HCEC 1CT (cell line): ENCODE data around the gene CWH43.
A peak's percentile ranks its signal among the peaks of the same experiment; 100 is the strongest.
"Not testable (repeated sequence)": the region's sequence is repeated elsewhere in the genome, so short reads cannot be mapped to it uniquely, and the experiment has no call there.

Experiments
- DNase-seq: peaks from one replicate; pipeline ENCODE4 v3.0.0-alpha.2; 2017

The CWH43 gene

DNA sequence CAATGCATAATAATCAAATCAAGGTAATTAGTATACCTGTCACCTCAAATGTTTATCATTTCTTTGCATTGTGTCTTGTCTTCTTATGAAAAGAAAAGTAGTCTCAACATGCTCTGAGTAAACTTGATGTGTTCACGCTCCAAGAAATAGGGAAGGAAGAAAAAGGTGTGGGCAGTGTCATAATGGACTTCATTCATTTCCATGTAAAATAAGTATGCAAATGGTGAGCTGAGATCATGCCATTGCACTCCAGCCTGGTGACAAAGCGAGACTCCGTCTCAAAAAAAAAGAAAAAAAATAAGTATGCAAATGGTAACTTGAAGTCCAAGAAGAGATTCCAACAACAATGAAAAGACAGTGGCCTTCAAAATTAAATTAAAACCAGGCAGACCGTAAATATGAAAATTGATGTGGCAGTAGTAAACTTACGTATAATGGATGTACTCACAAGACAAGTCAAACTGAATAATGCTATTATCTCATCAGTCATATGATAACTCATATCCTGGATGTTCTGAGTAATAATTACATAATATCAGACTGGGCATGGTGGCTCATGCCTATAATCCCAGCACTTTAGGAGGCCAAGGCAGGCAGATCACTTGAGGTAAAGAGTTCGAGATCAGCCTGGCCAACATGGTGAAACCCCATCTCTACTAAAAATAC lies 6.0 kb upstream of the CWH43 start:
- peak; percentile 66 for DNase-seq

DNA sequence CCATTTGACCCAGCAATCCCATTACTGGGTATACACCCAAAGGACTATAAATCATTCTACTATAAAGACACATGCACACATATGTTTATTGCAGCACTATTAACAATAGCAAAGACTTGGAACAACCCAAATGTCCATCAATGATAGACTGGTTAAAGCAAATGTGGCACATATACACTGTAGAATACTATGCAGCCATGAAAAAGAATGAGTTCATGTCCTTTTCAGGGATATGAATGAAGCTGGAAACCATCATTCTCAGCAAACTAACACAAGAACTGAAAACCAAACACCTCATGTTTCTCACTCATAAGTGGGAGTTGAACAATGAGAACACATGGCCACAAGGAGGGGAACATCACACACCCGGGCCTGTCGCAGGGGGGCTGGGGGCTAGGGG lies 2.1 kb upstream of the CWH43 start:
- not testable (repeated sequence) for DNase-seq

DNA sequence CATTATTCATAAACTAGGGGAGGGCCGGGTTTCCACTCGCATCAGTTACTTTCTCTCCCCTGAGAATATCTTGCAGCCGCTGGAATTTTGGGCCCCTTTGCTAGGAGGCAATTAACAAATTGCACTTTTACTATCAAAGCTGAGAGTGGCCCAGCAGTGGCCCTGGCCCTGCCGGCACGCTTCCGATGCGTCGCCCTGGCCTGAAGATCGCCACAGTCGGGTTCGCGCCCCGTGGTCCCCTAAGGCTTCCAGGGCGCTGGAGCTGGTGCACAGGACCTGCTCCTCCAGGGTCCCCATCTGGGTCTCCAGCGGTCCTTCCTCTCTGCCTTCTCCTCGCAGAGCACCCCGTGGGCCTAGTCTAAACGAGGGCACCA lies 486 bp upstream of the CWH43 start:
- DNase-seq = no peak

DNA sequence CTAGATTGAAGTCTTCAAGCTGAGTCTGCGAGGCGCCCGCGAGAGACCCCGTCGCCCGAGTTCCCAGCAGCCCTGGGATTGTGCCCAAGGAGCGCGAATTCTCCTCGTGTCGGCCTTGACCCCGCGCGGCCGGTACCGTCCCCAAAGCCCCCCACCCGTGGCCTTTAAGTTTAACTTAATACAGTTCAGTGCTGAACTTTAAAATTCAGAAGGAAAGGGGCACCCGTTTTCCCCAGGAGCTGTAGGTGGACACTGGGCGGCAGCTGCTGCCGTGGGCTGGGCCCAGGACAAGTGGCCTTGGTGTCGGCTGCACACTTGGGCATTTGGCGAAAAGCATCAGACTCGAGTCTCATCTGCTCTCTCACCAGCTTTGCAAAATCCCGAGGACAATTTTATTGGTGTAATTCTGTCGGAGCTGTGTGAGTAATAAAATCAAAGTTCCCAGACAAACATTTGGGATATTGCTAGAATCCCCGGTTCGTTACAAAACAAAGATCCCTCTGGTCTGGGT lies 634 bp downstream of the CWH43 start:
- DNase-seq = no peak

DNA sequence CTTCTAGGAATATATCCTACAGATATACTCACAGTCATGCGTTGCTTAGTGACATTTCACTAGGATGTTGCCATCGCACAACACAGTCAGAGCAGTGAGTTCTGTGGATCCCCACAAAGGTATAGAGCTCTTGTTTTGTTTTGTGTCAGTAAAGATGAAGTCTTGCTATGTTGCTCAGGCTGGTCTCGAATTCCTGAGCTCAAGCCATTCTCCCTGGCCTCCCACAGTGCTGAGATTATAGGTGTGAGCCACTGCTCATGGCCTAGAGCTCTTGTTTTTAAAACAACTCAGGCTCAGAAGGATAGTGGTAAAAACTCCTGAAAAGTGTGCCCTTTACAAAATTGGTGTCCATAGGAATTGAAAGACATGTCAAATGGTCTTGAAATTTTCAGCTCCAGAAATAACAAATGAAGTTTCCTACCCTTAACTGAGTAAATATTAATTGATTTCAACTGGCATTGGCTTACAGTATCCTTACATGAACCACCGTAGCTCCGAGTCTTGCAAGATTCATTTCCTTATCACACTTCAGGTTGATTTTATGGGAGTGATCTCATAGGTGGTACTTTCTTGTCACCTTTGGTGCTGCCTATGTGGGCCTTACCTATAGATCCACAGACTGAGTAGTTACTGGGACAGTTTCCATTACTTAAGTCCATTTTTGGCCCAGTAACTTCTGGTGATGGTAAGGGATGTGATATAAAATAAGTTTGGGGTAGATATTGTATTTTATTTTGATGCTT lies 3.6 kb downstream of the CWH43 start:
- DNase-seq = no peak

DNA sequence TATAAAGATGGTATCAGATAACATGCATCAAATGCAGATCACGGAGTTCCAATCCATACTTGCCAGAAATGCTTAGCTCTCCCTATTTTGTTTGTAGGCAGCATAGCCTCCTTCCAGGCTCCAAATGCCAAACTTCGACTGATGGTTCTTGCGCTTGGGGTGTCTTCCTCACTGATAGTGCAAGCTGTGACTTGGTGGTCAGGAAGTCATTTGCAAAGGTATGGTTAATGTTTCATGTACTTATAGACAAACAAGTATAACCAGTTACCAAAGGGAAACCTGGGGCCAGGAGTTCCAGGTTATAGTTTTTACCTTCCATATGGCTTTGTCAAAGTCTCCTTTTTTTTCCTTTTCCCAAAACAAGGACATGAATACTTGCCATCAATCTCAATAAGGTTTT lies 5.3 kb downstream of the CWH43 start:
- no peak for DNase-seq

DNA sequence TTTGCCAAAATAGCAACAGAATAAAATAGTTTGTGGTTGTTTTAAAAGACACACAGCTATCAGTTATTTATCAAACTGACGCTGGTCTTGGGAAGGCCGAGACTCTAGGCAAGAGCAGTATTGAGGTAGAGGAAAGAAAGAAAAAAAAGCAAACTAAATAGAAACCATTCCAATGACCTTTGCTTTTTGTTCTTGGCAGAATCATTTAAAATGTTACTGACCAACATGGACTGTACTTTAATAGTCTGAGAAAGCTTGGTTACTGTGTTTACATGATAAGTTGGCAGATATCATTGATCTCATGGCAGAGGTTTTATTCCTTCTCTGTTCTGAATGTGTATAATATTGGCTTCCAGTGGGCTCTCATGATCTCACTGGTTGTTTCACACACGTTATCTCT lies 11.9 kb downstream of the CWH43 start:
- DNase-seq = no peak

DNA sequence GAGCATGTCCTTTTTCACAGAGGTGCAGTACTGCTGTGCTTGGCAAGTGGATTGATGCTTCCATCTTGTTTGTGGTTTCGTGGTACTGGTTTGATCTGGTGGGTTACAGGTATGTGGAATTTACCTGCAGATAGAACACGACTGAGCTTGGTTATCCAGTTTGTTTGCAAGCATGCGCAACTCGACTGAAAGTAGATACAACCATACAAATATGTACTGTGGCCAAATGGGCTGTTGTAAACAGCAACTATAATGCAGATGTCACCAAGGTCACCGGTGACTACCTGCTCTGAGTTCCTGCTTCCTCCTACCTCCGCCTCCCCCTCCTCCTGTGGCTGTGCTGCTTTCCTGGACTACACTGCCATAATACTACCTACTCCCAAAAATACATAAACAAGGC lies 12.4 kb downstream of the CWH43 start:
- DNase-seq = no peak

DNA sequence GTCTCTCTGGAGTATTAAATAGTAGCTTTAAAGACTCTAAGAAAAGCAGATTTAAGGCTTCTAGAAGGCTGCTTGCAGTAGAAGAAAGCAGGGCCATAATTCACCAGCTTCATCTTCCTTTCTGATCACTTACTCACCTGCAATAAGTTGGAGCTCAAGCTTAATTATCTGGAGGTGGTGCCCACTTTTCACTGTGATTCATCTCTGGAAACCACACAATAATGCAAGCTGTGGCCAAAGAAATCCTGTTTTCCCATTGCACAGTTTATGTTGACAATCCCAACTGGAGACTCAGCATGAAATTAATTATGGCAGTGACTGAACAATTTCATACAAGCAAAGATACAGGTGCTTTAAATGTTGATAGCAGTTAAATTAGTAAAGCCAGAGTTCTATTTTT lies 14.7 kb downstream of the CWH43 start:
- no peak for DNase-seq

DNA sequence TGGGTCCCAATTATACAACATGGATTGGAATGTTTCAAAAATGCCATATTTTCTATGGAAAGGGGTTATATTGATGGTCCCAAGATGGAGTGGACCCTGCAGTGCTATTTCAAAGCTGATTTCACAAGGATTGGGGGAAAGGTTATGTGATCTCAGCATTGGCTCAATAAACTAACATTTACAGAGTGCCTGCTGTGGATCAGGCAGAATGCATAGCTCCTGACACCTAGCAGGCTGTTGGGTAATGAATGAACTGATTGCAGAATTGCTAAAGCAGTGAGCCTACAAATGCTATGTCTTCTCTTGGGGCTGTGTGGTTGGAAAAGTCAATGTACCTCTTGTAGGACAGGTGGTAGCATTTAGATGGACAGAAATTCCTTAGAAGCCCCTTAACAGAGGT lies 16.9 kb downstream of the CWH43 start:
- no peak for DNase-seq

DNA sequence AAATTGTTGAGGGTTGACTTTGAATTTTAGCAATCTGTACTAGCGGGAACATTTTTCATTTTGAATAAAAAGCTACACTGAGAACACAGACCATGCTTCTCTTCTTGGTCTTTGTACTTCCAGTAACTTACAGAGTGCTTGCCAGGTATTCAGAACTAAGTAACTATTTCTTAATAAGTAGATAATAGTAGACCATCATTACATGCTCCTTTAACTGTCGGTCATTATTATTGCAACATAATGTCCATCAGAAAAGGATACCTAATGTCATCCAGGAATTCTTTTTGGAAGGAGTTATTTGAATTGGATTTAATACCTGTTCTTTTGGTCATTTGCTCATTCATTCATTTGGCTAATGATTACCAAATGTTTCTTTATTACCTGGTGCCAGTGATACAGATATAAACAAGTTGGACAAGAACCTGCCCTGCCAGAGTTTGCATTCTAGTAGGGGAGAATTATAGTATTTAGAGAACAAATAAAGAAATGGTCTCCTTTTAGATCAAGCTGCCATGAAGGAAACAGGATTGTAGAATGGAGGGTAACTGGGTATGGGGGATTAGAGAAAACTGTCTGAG lies 32.7 kb downstream of the CWH43 start:
- no peak for DNase-seq

DNA sequence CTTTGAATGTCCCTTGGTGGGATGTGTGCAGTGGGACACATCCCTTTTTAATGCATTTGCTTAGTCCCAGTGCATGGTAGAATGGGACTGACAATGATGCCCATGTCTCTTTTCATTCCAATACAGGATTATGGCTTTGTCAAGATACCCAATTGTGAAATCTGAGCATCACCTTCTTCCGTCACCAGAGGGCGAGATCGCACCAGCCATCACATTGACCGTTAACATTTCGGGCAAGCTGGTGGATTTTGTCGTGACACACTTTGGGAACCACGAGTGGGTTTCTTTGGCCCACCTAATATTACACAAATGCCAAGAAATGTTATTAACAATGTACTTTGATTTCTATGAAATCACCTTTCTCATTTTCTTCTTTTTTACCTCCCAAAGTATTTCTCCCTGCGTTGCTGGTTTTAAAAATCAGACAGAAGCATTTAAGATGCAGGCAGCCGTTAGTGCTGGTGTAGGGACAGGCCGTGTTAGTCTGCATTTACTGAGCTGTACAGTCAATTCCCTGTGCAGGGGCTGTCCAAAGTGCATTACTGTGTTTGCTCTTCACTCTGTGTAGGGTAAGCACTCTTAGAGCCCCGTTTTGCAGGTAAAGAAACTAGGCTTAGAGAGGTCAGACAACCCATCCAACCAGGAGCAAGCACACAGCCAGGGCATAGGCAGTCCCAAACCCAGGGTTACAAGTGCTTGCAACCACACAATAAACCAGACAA lies 46.5 kb downstream of the CWH43 start:
- peak; percentile 16 for DNase-seq

DNA sequence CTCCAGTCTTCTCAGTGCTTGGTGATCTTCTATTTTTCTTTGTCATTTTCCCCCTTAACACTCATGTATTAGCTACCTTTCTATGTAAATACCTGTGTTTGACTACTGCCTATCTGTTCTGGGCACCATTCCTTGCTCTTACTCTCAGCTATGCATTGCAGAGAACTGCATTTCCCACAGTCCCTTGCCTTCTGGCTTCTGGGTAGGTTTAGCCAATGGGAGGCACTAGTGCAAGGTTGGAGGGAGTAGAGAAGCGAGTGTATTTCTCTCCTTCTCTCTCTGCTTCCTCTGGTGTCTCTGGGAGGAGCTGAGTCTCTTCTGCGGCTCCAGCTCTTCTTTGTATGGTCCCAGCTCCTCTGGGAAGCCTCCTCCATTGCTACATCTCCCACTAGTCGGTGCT lies 50.5 kb downstream of the CWH43 start:
- DNase-seq = no peak

DNA sequence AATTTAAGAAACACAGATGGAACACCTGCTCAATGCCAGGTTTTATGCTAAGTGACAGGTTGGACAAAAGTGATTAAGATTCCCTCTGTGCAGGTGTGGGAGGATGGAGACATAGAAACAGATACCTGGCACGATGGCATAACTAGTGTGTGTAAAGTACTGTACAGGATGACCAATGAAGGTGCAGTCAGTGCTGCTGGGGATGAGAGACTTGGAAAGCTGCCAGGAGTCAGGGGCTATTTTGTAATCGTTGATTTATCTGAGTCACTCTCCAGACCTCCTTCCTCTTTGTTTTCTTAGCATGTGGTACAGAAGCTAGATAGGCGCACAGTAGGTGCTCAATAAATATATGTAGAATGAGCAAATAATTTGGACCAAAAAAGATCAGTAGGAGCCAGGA lies 58.2 kb downstream of the CWH43 start:
- no peak for DNase-seq

DNA sequence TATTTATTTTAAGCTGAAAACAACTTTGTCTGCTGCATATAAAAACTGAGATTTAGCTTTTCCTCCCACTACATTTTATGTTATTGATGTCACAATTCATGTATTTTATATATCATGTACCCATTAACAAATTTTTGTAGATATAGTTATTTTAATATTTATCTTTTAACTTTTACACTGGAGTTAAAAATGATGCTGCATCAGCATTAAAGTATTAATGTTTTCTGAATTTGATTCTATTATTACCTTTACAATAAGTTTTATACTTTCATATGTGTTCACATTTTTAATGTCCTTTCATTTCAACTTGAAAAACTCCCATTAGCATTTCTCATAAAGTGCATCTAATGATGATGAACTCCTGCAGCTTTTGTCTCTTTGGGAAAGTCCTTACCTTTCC lies 72.2 kb downstream of the CWH43 start:
- DNase-seq = no peak

DNA sequence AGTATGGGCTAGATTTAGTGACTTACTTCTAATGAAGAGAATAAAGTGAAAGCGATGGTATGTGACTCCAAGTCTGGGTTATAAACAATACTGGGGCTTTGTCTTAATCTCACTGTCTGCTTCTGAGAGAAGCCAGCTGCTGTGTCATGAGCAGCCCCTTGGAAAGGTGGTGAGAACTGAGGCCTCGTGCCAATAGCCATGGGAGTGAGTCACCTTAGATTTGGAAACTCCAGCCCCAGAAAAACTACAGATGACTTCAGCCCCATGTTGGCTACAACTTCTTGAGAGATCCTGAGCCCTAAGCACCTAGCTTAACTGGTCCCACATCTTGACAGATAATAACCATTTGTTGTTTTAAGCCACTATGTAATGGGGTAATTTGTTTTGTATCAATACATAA lies 77.6 kb downstream of the CWH43 start:
- peak; percentile 21 for DNase-seq

DNA sequence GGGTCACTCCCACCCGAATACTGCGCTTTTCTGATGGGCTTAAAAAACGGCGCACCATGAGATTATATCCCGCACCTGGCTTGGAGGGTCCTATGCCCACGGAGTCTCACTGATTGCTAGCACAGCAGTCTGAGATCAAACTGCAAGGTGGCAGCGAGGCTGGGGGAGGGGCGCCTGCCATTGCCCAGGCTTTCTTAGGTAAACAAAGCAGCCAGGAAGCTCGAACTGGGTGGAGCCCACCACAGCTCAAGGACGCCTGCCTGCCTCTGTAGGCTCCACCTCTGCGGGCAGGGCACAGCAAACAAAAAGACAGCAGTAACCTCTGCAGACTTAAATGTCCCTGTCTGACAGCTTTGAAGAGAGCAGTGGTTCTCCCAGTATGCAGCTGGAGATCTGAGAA lies 86.1 kb downstream of the CWH43 start:
- DNase-seq = not testable (repeated sequence)

DNA sequence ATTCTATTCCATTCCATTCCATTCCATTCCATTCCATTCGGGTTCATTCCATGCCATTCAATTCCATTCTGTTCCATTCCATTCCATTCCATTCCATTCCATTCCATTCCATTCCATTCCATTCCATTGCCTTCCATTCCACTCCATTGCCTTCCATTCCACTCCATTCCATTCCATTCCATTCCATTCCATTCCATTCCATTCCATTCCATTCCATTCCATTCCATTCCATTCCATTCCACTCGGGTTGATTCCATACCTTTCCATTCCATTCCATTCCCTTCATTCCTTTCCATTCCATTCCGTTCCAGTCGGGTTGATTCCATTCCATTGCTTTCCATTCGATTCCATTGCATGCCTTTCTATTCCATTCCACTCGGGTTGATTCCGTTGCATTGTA lies 105.8 kb downstream of the CWH43 start:
- DNase-seq = not testable (repeated sequence)

DNA sequence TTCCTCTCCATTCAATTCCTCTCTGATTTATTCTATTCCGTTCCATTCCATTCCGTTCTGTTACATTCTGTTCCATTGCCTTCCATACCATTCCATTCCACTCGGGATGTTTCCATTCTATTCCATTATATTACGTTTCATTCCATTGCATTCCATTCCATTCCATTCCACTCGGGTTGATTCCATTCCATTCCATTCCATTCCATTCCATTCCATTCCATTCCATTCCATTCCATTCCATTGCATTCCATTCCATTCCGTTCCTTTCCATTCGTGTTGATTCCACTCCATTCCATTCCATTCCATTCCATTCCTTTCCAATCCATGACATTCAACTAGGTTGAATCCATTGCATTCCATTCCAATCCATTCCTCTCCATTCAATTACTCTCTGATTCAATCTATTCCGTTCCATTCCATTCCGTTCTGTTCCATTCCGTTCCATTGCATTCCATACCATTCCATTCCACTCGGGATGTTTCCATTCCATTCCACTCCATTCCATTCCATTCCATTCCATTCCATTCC lies 106.6 kb downstream of the CWH43 start:
- peak; percentile 6 for DNase-seq

DNA sequence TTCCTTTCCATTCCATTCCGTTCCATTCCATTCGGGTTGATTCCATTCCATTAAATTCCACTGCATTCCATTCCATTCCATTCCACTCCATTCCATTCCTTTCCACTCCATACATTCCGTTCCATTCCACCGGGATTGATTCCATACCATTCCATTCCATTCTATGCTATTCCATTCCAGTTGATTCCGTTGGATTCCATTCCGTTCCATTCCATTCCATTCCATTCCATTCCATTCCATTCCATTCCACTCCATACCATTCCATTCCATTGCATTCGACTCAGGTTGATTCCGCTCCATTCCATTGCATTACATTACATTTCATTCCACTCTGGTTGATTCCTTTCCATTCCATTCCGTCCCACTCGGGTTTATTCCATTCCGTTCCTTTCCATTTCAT lies 110.1 kb downstream of the CWH43 start:
- DNase-seq = not testable (repeated sequence)

DNA sequence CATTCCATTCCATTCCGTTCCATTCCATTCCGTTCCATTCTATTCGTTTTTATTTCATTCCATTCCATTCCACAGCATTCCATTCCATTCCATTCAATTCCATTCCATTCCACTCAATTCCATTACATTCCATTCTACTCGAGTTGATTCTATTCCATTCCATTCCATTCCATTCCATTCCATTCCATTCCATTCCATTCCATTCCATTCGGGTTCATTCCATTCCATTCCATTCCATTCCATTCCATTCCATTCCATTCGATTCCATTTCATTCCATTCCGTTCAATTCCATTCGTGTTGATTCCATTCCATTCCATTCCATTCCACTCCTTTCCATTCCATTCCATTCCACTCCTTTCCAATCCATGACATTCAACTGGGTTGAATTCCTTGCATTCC lies 110.6 kb downstream of the CWH43 start:
- not testable (repeated sequence) for DNase-seq

DNA sequence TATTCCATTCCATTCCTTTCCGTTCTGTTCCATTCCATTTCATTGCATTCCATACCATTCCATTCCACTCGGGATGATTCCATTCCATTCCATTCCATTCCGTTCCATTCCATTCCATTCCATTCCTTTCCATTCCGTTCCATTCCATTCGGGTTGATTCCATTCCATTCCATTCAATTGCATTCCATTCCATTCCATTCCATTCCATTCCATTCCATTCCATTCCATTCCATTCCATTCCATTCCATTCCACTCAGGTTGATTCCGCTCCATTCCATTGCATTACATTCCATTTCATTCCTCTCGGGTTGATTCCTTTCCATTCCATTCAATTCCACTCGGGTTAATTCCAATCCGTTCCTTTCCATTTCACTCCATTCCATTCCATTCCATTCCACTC lies 111.0 kb downstream of the CWH43 start:
- DNase-seq = not testable (repeated sequence)

DNA sequence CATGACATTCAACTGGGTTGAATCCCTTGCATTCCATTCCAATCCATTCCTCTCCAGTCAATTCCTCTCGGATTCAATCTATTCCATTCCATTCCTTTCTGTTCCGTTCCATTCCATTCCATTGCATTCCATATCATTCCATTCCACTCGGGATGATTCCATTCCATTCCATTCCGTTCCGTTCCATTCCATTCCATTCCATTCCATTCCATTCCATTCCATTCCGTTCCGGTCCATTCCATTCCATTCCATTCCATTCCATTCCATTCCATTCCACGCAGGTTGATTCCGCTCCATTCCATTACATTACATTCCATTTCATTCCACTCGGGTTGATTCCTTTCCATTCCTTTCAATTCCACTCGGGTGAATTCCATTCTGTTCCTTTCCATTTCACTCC lies 111.4 kb downstream of the CWH43 start:
- not testable (repeated sequence) for DNase-seq
